HG03159 (cell line): Measurements from ENCODE around the gene CHCHD2.
"Not testable (repeated sequence)": the region's sequence is repeated elsewhere in the genome, so short reads cannot be mapped to it uniquely, and the experiment has no call there.

Experiments
- ATAC-seq: cut with Tn5 transposase; IDR thresholded peaks from one replicate; pipeline ENCODE4 v1.9.1; 2021; ENCODE audit warnings: mild to moderate bottlenecking, moderate library complexity; ENCODE audit not compliant: unreplicated experiment

Gene CHCHD2

GRCh38 chr7:56083150-56083785 lies 23.0 kb downstream of the CHCHD2 start:
- ATAC-seq: no peak

- ATAC-seq: no peak
Measured at GRCh38 chr7:56081626-56082340, 24.5 kb downstream of the CHCHD2 start.

GRCh38 chr7:56080726-56081435 lies 25.4 kb downstream of the CHCHD2 start:
- ATAC-seq: not testable (repeated sequence)

GRCh38 chr7:56079450-56080185 lies 26.7 kb downstream of the CHCHD2 start:
- ATAC-seq: no peak

GRCh38 chr7:56078196-56078595 lies 28.1 kb downstream of the CHCHD2 start:
- no peak for ATAC-seq

GRCh38 chr7:56077681-56078080 lies 28.6 kb downstream of the CHCHD2 start:
- ATAC-seq: no peak

- ATAC-seq: peak; percentile 92
Measured at GRCh38 chr7:56074371-56074791, 31.9 kb downstream of the CHCHD2 start.

- ATAC-seq: not testable (repeated sequence)
Measured at GRCh38 chr7:56066376-56066775, 39.9 kb downstream of the CHCHD2 start.

- peak; percentile 85 for ATAC-seq
Measured at GRCh38 chr7:56063882-56064625, 42.2 kb downstream of the CHCHD2 start, which contains the start of gene SUMF2. Gene SUMF2, plus strand, starts transcription at chr7:56064286. Its CDS starts 26 bp downstream, at chr7:56064312.

GRCh38 chr7:56063500-56063881 lies 42.8 kb downstream of the CHCHD2 start:
- ATAC-seq: no peak

- ATAC-seq: no peak
Measured at GRCh38 chr7:56062382-56062781, 43.9 kb downstream of the CHCHD2 start.

- ATAC-seq: no peak
Measured at GRCh38 chr7:56053993-56054392, 52.3 kb downstream of the CHCHD2 start.

GRCh38 chr7:56053379-56053778 lies 52.9 kb downstream of the CHCHD2 start:
- no peak for ATAC-seq
